HepG2 (cell line): ENCODE data around the gene TTC38. TPM values are rescaled to one million over a fixed set of nuclear protein-coding genes. Genes with fewer than 3 reads are reported as not detected.
"Not testable (repeated sequence)": the region's sequence is repeated elsewhere in the genome, so short reads cannot be mapped to it uniquely, and the experiment has no call there.

Source experiments
- ATAC-seq: fragments of 200-7000 bp; cut with Tn5 transposase; 3 replicates; pipeline ENCODE4 v1.9.1; 2020; ENCODE audit warnings: mild to moderate bottlenecking, moderate library complexity
- BruUV-seq: library from RNA; stranded (reverse); fragments of 400-500 nt; replicated peaks from 2 replicates; lab custom pipeline; 2021; lab: Mats Ljungman, UMichigan
- CTCF ChIA-PET: fragments of 300-600 bp; formaldehyde crosslinking; extraction: SDS; loops from one replicate; lab custom pipeline; 2021; ENCODE audit warnings: low total read pairs, inconsistent platforms, low intra/inter-chr PET ratio; lab: Yijun Ruan, JAX
- POLR2A ChIA-PET: fragments of 350-600 bp; sonication (Branson Sonifier 250); formaldehyde crosslinking; loops from one replicate; lab custom pipeline; 2020; ENCODE audit warnings: antibody characterized with exemption, inconsistent platforms; lab: Yijun Ruan, JAX
- DNase-seq: peaks from one replicate; pipeline ENCODE4 v3.0.0-alpha.2; 2015; ENCODE audit warnings: low spot score
- FAIRE-seq: peaks from 3 replicates; lab custom pipeline; 2011; peaks lifted over from hg19 to GRCh38; lab: Jason Lieb, UNC
- H2AFZ ChIP-seq: one replicate; pipeline ENCODE4 v1.6.1; 2011; ENCODE audit warnings: low read length, inconsistent platforms
- H3K27ac ChIP-seq: fragments of 300-600 bp; 3 replicates; pipeline ENCODE4 v1.8.0; 2011; ENCODE audit warnings: mixed run types, mild to moderate bottlenecking, mixed read lengths, low read length, inconsistent platforms; ENCODE audit not compliant: insufficient read depth; ENCODE audit errors: extremely low read length
- H3K27me3 ChIP-seq, 2 experiments: fragments of 200-600 bp in 1 of 2; 2 replicates in 1 of 2; 3 replicates in 1 of 2; pipeline versions ENCODE4 v1.6.0 to v1.8.0; 2011; ENCODE audit warnings: low read length in 2 of 2, mild to moderate bottlenecking in 2 of 2, moderate library complexity in 2 of 2, inconsistent platforms in 1 of 2; ENCODE audit not compliant: insufficient read depth in 2 of 2, control insufficient read depth in 1 of 2
- H3K36me3 ChIP-seq, 2 experiments: fragments of 200-600 bp in 1 of 2; replicated peaks in 1 of 2; 2 replicates in 1 of 2; 3 replicates in 1 of 2; pipeline versions ENCODE4 v1.5.1 to v1.8.0; 2011; ENCODE audit warnings: low read length in 2 of 2, inconsistent platforms in 1 of 2; ENCODE audit not compliant: insufficient read depth in 2 of 2, control insufficient read depth in 1 of 2
- H3K4me1 ChIP-seq: 2 replicates; pipeline ENCODE4 v1.5.1; 2012; ENCODE audit warnings: low read length, inconsistent platforms; ENCODE audit not compliant: insufficient read depth
- H3K4me2 ChIP-seq: 2 replicates; pipeline ENCODE4 v1.6.0; 2011; ENCODE audit warnings: low read depth, low read length, inconsistent platforms
- H3K4me3 ChIP-seq, 3 experiments: fragments of 200-600 bp in 1 of 3; sonication (generic), shearing (Covaris generic) in 1 of 3; replicated peaks in 1 of 3; 2 replicates each; pipeline ENCODE4 v1.5.1; 2011 to 2016; ENCODE audit warnings: low read length in 3 of 3, inconsistent platforms in 2 of 3, low read depth in 2 of 3, mild to moderate bottlenecking in 2 of 3, control low read depth in 1 of 3, mixed read lengths in 1 of 3; ENCODE audit not compliant: insufficient read depth in 1 of 3
- H3K79me2 ChIP-seq: one replicate; pipeline ENCODE4 v1.6.1; 2011; ENCODE audit warnings: low read length, inconsistent platforms; ENCODE audit not compliant: insufficient read depth
- H3K9ac ChIP-seq: 2 replicates; pipeline ENCODE4 v1.6.0; 2011; ENCODE audit warnings: mild to moderate bottlenecking, low read depth, low read length, inconsistent platforms; ENCODE audit not compliant: insufficient read depth
- H3K9me3 ChIP-seq: 2 replicates; pipeline ENCODE4 v1.5.1; 2012; ENCODE audit warnings: mild to moderate bottlenecking, low read length
- H4K20me1 ChIP-seq: 2 replicates; pipeline ENCODE4 v1.6.0; 2011; ENCODE audit warnings: inconsistent platforms, mild to moderate bottlenecking, low read length, moderate library complexity; ENCODE audit not compliant: insufficient read depth
- DPF2 ChIP-seq: sonication (generic); formaldehyde crosslinking; IDR thresholded peaks from 2 replicates; pipeline ENCODE4 v1.4.0; 2020; ENCODE audit warnings: mild to moderate bottlenecking, low read depth, missing genetic modification reagents, borderline replicate concordance
- MIER3 ChIP-seq: IDR thresholded peaks from 2 replicates; pipeline ENCODE4 v1.6.1; 2016; ENCODE audit warnings: missing compliant biosample characterization, borderline replicate concordance
- WGBS: methylation state at CpG from one replicate; pipeline ENCODE4 v1.1.6; 2017; ENCODE audit warnings: low lambda C conversion rate; 5-methylcytosine and 5-hydroxymethylcytosine counted together
- in situ Hi-C: cut with HindIII; loops from 2 replicates; pipeline ENCODE4 v1.10.0; 2017; ENCODE audit warnings: low pct_unique_long_range_greater_than_20kb; ENCODE audit not compliant: extremely low pct_ligation_motif_present
- intact Hi-C: fragments of 100-400 bp; cut with micrococcal nuclease; formaldehyde crosslinking; loops from one replicate; pipeline ENCODE4 v1.10.0; 2022; ENCODE audit not compliant: unreplicated experiment
- polyA plus RNA-seq, 8 experiments: library from polyadenylated mRNA; depleted of rRNA in 3 of 8; stranded (reverse) in 7 of 8; unstranded in 1 of 8; fragments of >200 nt; fragmentation: Illumina TruSeq in 4 of 8; extraction: Trizol in 4 of 8; gene quantifications; 2 replicates each; pipeline versions ENCODE4 v1.2.1 to v1.2.3, GENCODE V29; 2011 to 2016; ENCODE audit warnings: low read depth in 4 of 8, missing spikeins in 1 of 8, mixed read lengths in 1 of 8; ENCODE audit not compliant: insufficient read depth in 1 of 8
- total RNA-seq, 5 experiments: library from RNA; depleted of rRNA; stranded (reverse); fragments of >200 nt; fragmentation: Illumina TruSeq; extraction: Trizol; gene quantifications; 2 replicates each; pipeline ENCODE4 v1.2.3, GENCODE V29; 2016; ENCODE audit warnings: low read depth in 1 of 5

TTC38 gene
- total and polyA plus RNA-seq, 2 of the 13 experiments (the other 11 are each of a cell fraction or from before 2014, with no cell fraction given) = 101 to 105 TPM

DNA sequence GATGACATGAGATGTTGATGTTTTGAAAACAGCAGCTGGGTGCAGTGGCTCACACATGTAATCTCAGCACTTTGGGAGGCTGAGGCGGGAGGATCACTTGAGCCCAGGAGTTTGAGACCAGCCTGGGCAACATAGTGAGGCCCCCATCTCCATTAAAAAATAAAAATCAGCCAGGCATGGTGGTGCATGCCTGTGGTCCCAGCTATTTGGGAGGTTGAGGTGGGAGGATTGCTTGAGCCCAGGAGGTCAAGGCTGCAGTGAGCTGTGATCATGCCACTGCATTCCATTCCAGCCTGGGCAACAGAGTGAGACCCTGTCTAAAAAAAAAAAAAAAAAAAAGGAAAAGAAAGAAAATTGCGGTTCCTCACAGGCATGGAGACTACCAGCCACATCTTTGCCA lies 45.0 kb downstream of the TTC38 start:
- ATAC-seq = not testable (repeated sequence)
- peaks cover 13 to 53% of the 10 kb centered on the region in 2 experiments for H3K36me3 ChIP-seq

GRCh38 chr22:46315976-46316375 lies 48.2 kb downstream of the TTC38 start:
- no peaks in the 10 kb centered on the region for H3K79me2 ChIP-seq
- POLR2A ChIA-PET = interaction anchor here (1.5 kb wide), 1 partner anchor 20 kb away, joined by 3 read pairs; the partner anchor contains the start of gene TRMU
- no peak for FAIRE-seq
- ATAC-seq = no peak
- TF ChIP-seq DPF2 = no peak
- TF ChIP-seq MIER3 (CRISPR knock-in tag) = no peak
- TF ChIP-seq, all 625 proteins: peak for 0
- intact Hi-C loops = no loop called here
- WGBS = over 99% methylated on average over 9 of the region's 12 CpGs
- CTCF ChIA-PET = interaction anchor here (3.3 kb wide), 1 partner anchor 193 kb away, joined by 37 read pairs; no protein-coding TSS in a partner anchor
- Histone ChIP-seq H3K4me2 (no peak overlapping the region), H3K27me3 (no peaks in the 10 kb centered on the region), H3K4me3 (no peak overlapping the region), H4K20me1 (no peaks in the 10 kb centered on the region), H3K36me3 (peaks cover 8 to 53% of the 10 kb centered on the region in 2 experiments), H3K9ac (no peak overlapping the region), H3K27ac (no peak overlapping the region), H3K9me3 (no peaks in the 10 kb centered on the region), H2AFZ (no peak overlapping the region), H3K4me1 (no peaks in the 10 kb centered on the region)
- no peak for DNase-seq
- BruUV-seq = no TSS peak
- in situ Hi-C loops = loop anchor here (10.0 kb wide), 1 partner anchor 301 kb away; no protein-coding TSS in a partner anchor

More for the DNA sequence above, 45.0 kb downstream of the TTC38 start:
- intact Hi-C loops, H3K9me3 ChIP-seq, H4K20me1 ChIP-seq, H3K4me3 ChIP-seq, H3K79me2 ChIP-seq, DNase-seq, H3K27me3 ChIP-seq, H3K4me1 ChIP-seq, BruUV-seq, H2AFZ ChIP-seq, H3K9ac ChIP-seq, POLR2A ChIA-PET, H3K4me2 ChIP-seq, H3K27ac ChIP-seq, FAIRE-seq: not testable (repeated sequence)
- CTCF ChIA-PET = interaction anchor here (3.3 kb wide), 1 partner anchor 190 kb away, joined by 37 read pairs; no protein-coding TSS in a partner anchor
- in situ Hi-C loops = loop anchor here (5.0 to 10.0 kb wide), 2 partner anchors 191 to 298 kb away; no protein-coding TSS in a partner anchor
- WGBS = 96% methylated on average over 2 of the region's 2 CpGs
